Neuron (in vitro differentiated cells): ENCODE results near the gene NKIRAS1.
"Not testable (repeated sequence)": the region's sequence is repeated elsewhere in the genome, so short reads cannot be mapped to it uniquely, and the experiment has no call there.

ENCODE experiments used
- H2AFZ ChIP-seq: one replicate; pipeline ENCODE4 v1.6.1; 2013; ENCODE audit warnings: low read depth, mild to moderate bottlenecking, inconsistent platforms, low read length, moderate library complexity
- H3K27me3 ChIP-seq: one replicate; pipeline ENCODE4 v1.6.1; 2013; ENCODE audit warnings: low read length; ENCODE audit not compliant: insufficient read depth
- H3K36me3 ChIP-seq: one replicate; pipeline ENCODE4 v1.6.1; 2013; ENCODE audit warnings: low read length; ENCODE audit not compliant: insufficient read depth
- H3K4me1 ChIP-seq: one replicate; pipeline ENCODE4 v1.6.1; 2013; ENCODE audit warnings: low read length; ENCODE audit not compliant: insufficient read depth
- H3K4me3 ChIP-seq: 2 replicates; pipeline ENCODE4 v1.5.1; 2013; ENCODE audit warnings: mild to moderate bottlenecking, low read length, moderate library complexity
- H3K9me3 ChIP-seq: one replicate; pipeline ENCODE4 v1.6.1; 2013; ENCODE audit warnings: low read length

NKIRAS1 gene

GRCh38 chr3:23913182-23913581, 3.6 kb downstream of the NKIRAS1 start:
- Histone ChIP-seq H3K36me3 (peaks cover 23% of the 10 kb centered on the region), H3K4me1 (peaks cover 22% of the 10 kb centered on the region), H3K27me3 (no peaks in the 10 kb centered on the region), H2AFZ (no peak overlapping the region), H3K9me3 (no peaks in the 10 kb centered on the region), H3K4me3 (no peak overlapping the region)

- H3K27me3 ChIP-seq, H3K4me3 ChIP-seq, H2AFZ ChIP-seq, H3K9me3 ChIP-seq: not testable (repeated sequence)
- Histone ChIP-seq H3K36me3 (peaks cover 23% of the 10 kb centered on the region), H3K4me1 (peaks cover 20% of the 10 kb centered on the region)
Measured at GRCh38 chr3:23912335-23912734, 4.5 kb downstream of the NKIRAS1 start.

GRCh38 chr3:23911397-23911796, 5.4 kb downstream of the NKIRAS1 start:
- H3K9me3 ChIP-seq, result no peaks in the 10 kb centered on the region
- H3K27me3 ChIP-seq, result no peaks in the 10 kb centered on the region
- H2AFZ ChIP-seq, result no peak overlapping the region
- peaks cover 25% of the 10 kb centered on the region for H3K36me3 ChIP-seq
- no peak overlapping the region for H3K4me3 ChIP-seq
- H3K4me1 ChIP-seq, result peaks cover 20% of the 10 kb centered on the region

GRCh38 chr3:23909341-23909740, 7.4 kb downstream of the NKIRAS1 start:
- H3K4me3 ChIP-seq, result no peak overlapping the region
- no peaks in the 10 kb centered on the region for H3K9me3 ChIP-seq
- no peak overlapping the region for H2AFZ ChIP-seq
- peaks cover 3% of the 10 kb centered on the region for H3K4me1 ChIP-seq
- peaks cover 30% of the 10 kb centered on the region for H3K36me3 ChIP-seq
- no peaks in the 10 kb centered on the region for H3K27me3 ChIP-seq

- Histone ChIP-seq H3K9me3 (peaks cover 8% of the 10 kb centered on the region), H3K27me3 (no peaks in the 10 kb centered on the region), H3K4me1 (no peaks in the 10 kb centered on the region), H3K4me3 (no peak overlapping the region), H2AFZ (no peak overlapping the region), H3K36me3 (peaks cover 41% of the 10 kb centered on the region)
Measured at GRCh38 chr3:23904545-23904944, 12.2 kb downstream of the NKIRAS1 start.

GRCh38 chr3:23900744-23901143, 16.0 kb downstream of the NKIRAS1 start:
- no peak overlapping the region for H2AFZ ChIP-seq
- peaks cover 46% of the 10 kb centered on the region for H3K36me3 ChIP-seq
- H3K4me1 ChIP-seq, result no peaks in the 10 kb centered on the region
- H3K4me3 ChIP-seq, result no peak overlapping the region
- H3K27me3 ChIP-seq, result no peaks in the 10 kb centered on the region
- peaks cover 22% of the 10 kb centered on the region for H3K9me3 ChIP-seq

- H3K36me3 ChIP-seq, result peaks cover 57% of the 10 kb centered on the region
- peaks cover 17% of the 10 kb centered on the region for H3K9me3 ChIP-seq
Measured at GRCh38 chr3:23895181-23895580, 21.6 kb downstream of the NKIRAS1 start.

GRCh38 chr3:23894254-23895061, 22.3 kb downstream of the NKIRAS1 start:
- H3K27me3 ChIP-seq, result no peaks in the 10 kb centered on the region
- H3K36me3 ChIP-seq, result peaks cover 52% of the 10 kb centered on the region
- H2AFZ ChIP-seq, result no peak overlapping the region
- no peak overlapping the region for H3K4me3 ChIP-seq
- H3K9me3 ChIP-seq, result peaks cover 13% of the 10 kb centered on the region
- H3K4me1 ChIP-seq, result peaks cover 6% of the 10 kb centered on the region

More at GRCh38 chr3:23895181-23895580, 21.6 kb downstream of the NKIRAS1 start:
- Histone ChIP-seq H3K4me1 (peaks cover 3% of the 10 kb centered on the region), H2AFZ (no peak overlapping the region), H3K4me3 (no peak overlapping the region), H3K27me3 (no peaks in the 10 kb centered on the region)

- no peak overlapping the region for H3K4me3 ChIP-seq
- H3K27me3 ChIP-seq, result no peaks in the 10 kb centered on the region
- peaks cover 6% of the 10 kb centered on the region for H3K4me1 ChIP-seq
- no peak overlapping the region for H2AFZ ChIP-seq
- H3K36me3 ChIP-seq, result peaks cover 32% of the 10 kb centered on the region
- no peaks in the 10 kb centered on the region for H3K9me3 ChIP-seq
Measured at GRCh38 chr3:23889950-23890349, 26.8 kb downstream of the NKIRAS1 start.

- H3K9me3 ChIP-seq, result no peaks in the 10 kb centered on the region
- H3K4me1 ChIP-seq, result peaks cover 6% of the 10 kb centered on the region
- H3K36me3 ChIP-seq, result peaks cover 32% of the 10 kb centered on the region
- no peak overlapping the region for H3K4me3 ChIP-seq
- H2AFZ ChIP-seq, result no peak overlapping the region
- H3K27me3 ChIP-seq, result no peaks in the 10 kb centered on the region
Measured at GRCh38 chr3:23889386-23889785, 27.4 kb downstream of the NKIRAS1 start.

GRCh38 chr3:23888617-23889228, 28.1 kb downstream of the NKIRAS1 start:
- Histone ChIP-seq H3K4me3 (no peak overlapping the region), H3K27me3 (no peaks in the 10 kb centered on the region), H2AFZ (no peak overlapping the region), H3K36me3 (peaks cover 29% of the 10 kb centered on the region), H3K9me3 (no peaks in the 10 kb centered on the region), H3K4me1 (peaks cover 6% of the 10 kb centered on the region)

GRCh38 chr3:23886311-23886710, 30.5 kb downstream of the NKIRAS1 start:
- H3K27me3 ChIP-seq, result no peaks in the 10 kb centered on the region
- peaks cover 5% of the 10 kb centered on the region for H3K9me3 ChIP-seq
- H2AFZ ChIP-seq, result no peak overlapping the region
- H3K4me3 ChIP-seq, result no peak overlapping the region
- H3K4me1 ChIP-seq, result peaks cover 6% of the 10 kb centered on the region
- peaks cover 17% of the 10 kb centered on the region for H3K36me3 ChIP-seq

- H2AFZ ChIP-seq, result no peak overlapping the region
- H3K4me3 ChIP-seq, result no peak overlapping the region
- H3K9me3 ChIP-seq, result peaks cover 5% of the 10 kb centered on the region
- H3K27me3 ChIP-seq, result no peaks in the 10 kb centered on the region
- H3K36me3 ChIP-seq, result peaks cover 7% of the 10 kb centered on the region
- peaks cover 4% of the 10 kb centered on the region for H3K4me1 ChIP-seq
Measured at GRCh38 chr3:23885210-23885609, 31.6 kb downstream of the NKIRAS1 start.
